Activated T-cell treated with anti-CD3 and anti-CD28 coated beads for 24 hours (primary cell): ENCODE measurements around the gene ZBTB20.

Experiments
- DNase-seq: peaks from one replicate; pipeline ENCODE4 v3.0.0-alpha.2; 2020; ENCODE audit warnings: low read depth

Gene ZBTB20

DNA sequence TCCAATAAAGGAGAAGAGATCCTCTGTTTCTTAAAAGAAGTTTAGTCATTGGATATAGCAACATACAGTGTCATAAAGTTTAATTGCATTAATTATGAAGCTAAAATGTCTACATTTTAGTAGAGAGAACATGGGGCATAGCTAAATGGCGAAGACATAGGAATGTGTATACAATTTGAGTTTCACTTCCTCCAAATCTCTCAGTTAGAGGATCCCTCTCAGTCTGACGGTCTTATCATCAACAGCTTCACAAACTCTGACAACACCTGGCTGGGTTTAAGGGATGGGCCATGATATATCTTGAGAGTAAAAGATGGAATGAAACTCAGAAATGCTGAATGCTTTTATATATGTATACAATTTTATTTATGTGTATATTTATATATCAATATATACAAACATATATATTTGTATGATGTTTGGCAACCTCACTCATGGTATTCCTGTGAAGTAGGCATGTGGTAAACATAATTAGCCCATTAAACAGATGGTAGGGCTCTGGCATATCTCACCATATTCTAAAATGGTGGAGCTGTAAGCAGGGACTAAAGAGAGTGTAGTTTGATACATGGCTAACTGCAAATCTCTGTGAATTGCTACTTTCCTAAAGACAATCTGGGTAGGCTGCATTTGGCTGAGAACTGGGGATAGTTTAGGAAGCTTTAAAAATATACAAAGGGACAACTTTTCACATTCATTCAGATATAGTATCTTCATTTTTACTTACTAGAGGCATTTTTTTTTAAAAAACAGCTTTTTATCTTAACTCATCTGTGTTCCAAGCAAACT is 741.7 kb downstream of the ZBTB20 start:
- no peak for DNase-seq

DNA sequence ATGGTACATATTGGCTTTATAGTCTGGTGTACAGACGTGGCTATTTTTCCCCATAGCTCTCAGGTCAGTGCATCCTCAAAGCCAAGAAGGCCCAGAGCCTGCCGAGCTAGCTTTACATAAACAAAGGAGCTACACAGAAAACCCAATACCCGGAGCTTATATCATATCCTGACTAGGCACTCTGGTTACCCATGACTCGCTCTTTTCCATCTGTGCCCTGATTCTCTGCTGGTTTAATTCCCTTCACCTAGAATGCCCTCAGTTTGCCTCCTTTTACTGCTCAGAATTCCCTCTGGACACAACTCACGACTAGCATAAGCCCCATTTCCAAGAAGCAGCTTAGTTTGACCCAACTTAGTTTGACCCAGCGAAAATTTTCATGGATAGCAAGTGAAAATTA is 742.5 kb downstream of the ZBTB20 start:
- DNase-seq: no peak

DNA sequence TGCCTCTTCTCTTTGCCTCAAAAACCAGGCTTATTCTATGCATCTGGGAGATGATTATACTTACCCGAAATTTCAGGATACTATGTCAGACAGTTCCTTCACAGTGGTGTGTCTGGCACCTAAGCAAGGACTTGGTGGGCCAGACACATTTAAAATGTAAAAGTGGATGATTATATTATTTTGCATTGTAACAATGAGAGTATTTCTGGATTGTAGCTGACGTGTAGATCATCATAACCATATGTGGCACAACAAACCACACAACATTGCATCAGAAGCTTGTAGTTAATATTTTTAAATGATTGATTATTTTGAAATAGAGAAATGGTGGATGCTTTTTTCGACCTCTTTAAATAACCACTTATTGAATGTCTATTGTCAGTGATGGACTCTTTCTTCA is 744.2 kb downstream of the ZBTB20 start:
- DNase-seq: no peak

DNA sequence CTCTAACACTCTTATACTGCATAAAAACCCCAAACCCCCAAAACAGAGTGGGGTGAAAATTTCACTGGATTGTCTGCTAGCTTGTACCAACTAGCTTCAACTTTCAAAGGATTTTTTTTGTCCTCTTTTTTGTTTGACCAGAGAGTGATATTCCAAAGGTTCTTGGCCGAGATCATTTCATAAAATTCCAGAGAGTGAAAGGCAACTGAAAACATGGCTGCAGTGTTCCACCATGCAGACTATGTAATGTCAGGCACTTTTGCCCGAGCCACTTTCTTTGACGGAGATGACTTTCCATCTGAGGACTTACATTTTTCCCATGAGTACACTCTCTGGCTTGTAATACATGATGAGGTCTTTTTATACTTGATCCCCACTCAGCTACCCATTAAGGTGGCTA is 745.7 kb downstream of the ZBTB20 start:
- DNase-seq: no peak

DNA sequence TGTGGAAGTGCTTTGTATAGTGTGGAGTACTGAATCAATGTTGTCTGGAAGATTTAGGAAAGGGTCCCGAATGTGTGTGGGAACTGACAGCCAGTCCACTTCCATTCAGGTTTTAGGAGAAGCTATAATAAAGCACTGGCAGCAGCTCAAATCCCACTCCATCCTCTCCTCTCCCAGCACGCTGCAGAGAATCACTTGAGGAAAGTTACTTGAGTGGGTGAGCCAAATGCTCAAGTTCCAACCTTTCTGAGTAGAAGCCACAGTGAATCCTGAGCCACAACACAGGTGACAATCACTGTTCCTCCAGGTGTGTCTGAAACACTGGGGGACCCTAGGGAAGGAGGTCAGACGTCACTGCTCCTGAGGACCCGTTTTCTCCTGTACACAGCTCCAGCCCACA is 746.7 kb downstream of the ZBTB20 start:
- DNase-seq: no peak

DNA sequence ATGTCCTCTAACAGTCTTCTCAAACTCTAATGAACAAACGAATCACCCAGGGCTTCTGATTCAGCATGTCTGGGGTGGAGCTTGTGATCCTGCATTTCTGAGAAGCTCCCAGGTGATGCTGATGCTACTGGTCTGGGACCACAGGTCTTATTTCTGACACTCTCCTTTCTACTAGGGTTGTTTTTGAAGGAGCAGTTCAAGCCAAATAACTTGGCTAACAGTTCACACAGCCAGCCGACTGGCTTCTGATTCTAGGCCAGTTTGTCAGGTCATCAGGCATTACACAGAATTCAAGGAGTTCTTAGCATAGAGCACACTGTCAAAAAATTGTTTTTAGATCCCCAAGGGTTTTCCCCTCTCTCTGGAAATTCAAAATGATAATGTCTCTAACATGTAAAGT is 752.5 kb downstream of the ZBTB20 start:
- no peak for DNase-seq

DNA sequence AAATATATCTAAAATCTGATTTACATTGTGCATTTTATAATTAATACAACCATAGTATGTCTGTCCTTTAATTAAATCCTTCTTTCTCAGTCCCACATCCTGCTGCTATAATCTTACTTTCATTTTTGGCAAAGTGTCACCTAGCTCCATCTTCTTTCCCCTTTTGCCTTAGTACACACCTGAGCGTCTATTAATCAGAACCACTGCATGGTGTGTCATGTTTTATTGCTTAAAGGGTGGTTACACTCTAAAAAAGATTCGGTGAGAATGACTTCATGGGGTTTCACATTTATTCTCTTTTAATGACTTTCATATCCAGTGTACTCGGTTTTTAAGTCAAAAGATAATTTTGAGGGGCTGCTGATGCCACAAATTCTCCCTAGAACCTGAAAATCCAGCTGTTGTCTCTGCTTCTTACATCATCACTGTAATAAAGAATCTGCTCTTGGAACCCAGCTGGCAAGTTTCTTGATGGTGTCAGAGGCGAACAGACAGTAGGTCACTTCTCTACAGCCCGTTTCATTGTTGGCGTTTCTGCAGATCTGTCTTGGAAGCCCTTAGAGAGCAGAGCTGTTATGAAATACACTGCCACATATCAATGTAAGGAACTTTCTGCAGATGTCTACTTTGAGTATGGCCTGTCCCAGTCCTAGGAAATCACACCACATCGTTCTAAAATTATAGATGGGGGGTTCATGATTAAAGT is 753.6 kb downstream of the ZBTB20 start:
- no peak for DNase-seq

DNA sequence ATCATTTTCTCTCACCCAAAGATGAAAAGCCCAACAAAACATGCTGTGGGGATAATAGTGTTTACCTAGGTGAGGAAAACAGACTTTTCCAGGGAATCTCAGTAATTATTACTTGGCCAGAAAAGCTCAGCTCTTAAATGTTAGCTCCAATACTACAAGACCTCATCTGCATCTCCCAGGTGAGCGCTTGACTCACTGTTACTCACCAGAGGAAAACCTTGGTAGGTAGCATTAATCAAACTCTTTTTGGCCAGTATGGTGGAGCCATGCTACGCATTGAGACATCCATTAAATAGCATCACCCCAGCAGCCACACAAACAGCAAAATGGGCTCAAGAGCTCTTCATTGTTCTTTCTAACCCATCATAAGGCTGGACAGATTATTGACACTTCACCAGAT is 754.3 kb downstream of the ZBTB20 start:
- no peak for DNase-seq

DNA sequence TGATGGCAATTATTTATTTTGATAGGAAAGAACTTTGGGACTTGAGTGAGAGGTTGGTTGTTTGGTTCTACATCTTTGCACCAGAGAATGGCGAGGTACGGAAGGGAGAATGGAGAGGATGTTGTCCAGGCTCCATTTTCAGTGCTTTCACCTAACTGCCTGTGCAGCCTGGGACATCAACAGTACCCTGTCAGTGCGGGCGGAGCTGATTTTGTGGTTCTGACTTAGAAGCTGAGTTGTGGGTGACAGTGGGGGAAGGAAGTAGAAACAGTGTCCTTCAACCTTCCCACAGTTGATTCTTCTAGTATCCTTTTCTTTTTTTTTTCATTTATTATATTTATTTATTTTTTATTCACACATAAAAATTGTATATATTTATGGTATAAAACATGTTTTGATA is 757.9 kb downstream of the ZBTB20 start:
- DNase-seq: no peak

DNA sequence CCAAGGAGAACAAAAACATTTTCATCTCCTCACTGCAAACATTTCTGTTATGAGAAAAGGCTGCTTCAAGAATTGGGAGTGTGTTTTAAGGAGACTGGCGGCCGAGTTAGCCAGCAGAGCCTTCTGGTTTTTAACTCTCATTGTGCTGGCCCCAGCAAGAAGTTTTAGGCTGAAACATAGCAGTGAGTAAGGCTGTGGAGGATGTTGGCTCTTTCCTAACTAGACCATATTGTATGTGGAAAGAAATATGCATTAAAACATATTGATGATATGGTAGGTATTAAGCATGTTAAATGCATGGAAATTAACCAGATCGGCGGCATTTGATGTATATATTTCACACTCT is 762.6 kb downstream of the ZBTB20 start:
- DNase-seq: no peak

DNA sequence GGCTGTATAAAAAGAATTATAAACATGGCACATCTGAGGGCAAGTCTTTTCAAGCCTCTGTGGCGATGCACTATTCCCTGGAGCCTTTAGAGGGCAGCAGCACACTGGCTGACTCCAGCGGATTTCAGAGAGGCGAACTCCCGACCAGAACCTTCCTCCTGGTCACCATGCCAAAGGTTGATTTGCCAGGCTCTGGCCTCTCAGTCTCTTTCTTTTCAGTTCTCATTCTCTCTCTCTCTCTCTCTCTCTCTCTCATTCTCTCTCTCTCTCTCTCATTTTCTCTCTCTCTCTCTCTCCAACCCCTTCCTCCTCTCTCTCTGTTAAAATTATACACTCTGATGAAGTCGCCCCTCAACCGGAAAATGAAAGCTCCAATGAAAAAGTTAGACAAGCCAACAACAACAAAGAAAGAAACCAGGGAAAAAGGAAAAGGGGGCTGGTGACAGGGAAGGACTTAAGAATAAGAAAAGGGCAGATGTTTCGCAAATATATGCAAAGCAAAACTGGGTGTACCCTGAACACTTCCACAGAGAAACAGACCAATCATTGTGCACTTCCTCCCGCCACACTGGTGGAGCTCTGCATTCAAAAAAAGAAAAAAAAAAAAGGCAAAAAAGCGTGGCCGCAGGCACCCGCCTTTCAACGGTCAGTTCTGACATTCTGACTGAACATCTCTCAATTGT is 763.1 kb downstream of the ZBTB20 start:
- DNase-seq: peak; percentile 61

DNA sequence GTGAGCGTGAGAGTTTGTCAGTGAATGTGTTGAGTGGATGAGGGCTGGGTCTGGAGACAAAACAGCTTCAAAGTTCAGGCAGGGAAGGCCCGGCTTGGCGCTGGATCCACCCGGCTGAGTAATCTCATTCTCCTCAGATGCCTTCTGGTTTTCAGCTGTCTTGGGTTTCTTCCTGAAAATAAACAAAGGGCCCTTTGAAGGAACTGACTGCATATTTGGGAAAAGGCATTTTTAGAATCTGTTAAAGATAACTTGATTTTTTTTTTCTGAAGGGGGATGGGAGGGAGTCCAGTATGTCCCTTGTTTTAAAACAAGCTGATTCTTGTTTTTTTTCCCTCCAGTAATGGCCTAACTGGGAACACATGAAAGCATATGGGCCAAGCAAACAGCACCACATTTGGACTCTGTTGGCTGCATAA is 766.8 kb downstream of the ZBTB20 start:
- DNase-seq: no peak

DNA sequence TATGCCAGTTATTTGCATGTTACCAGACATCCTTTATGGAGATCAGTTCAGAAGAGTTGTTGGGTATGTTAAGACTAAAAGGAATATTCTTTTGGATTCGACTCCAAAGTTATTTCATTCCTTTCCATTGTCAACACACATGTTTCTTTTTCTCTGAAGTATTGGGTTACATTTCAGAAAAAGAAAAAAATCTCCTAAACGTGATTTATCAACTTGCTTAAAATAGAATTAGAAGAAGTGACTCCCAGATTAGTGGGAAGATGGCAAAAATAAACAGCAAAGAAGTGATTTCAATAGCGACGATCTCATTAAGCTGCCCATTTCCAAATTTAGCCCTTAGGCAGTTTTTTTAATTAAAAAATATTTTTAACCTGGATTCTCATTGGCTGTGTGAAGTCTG is 767.8 kb downstream of the ZBTB20 start:
- no peak for DNase-seq

DNA sequence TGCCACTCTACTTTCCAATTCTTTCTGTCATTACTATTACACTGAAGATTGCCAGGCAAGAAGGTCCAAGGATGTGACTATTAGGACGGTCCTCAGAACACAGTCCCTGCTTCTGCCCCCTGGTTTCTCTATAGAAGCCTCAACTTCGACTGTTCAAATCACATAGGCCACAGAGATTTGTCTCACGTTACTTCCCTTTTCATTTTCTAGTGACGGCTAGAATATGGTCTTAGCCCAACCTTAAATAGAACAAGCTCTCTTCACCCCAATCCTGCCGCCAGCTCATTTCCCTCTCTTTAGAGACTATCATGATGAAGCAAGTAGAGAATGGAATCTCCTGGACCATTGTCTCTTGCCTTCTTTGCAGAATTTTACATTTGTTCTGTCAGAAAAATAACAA is 768.3 kb downstream of the ZBTB20 start:
- no peak for DNase-seq

DNA sequence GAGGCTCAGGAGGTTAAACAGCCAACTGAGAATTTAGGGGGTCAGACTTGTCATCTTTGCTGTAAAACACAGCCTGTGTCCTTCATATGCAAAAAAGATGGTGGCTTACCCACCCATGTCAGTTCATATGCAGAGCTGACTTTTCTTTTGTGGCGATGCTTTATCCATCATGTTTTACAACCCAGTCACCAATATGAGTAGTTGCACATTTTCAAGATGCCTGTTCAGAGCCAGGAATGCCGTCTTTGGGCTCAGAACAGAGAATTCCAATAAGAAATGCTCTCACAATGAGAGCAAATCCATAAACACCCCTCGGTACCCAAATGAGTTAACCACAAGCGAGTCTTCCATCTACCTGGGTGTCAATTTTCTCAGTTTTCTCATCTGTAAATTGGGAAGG is 769.7 kb downstream of the ZBTB20 start:
- DNase-seq: no peak

DNA sequence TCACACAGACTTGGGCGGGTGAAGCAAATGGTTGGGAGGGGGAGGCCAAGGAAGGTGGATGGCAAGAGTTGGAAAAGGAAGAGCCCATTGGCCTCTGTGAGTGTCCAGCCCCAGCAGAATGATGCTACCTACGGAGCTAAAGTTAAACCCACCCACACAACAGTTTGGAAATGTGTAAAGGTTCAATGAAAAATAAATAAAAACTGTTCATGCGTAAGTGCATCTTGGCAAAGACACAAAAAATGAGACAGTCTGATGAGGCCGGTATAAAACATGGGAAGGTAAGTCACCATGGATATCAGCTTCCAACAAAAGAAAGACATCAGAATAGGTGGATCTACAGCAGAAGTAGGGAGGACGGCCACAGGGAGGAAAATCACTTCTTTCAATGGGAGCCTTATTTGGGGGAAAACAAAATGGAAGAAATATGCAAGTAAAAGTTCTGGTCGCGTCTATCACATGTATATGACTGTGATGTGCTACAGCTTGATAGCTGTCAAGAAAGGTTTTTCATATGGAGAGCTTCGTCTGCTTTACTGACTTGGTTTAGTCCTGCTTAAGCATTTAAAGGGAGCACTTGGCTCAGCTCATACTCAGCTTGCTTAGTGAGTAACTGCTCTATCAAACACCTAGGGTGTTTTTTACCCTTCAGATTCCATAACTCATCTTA is 770.4 kb downstream of the ZBTB20 start:
- no peak for DNase-seq

DNA sequence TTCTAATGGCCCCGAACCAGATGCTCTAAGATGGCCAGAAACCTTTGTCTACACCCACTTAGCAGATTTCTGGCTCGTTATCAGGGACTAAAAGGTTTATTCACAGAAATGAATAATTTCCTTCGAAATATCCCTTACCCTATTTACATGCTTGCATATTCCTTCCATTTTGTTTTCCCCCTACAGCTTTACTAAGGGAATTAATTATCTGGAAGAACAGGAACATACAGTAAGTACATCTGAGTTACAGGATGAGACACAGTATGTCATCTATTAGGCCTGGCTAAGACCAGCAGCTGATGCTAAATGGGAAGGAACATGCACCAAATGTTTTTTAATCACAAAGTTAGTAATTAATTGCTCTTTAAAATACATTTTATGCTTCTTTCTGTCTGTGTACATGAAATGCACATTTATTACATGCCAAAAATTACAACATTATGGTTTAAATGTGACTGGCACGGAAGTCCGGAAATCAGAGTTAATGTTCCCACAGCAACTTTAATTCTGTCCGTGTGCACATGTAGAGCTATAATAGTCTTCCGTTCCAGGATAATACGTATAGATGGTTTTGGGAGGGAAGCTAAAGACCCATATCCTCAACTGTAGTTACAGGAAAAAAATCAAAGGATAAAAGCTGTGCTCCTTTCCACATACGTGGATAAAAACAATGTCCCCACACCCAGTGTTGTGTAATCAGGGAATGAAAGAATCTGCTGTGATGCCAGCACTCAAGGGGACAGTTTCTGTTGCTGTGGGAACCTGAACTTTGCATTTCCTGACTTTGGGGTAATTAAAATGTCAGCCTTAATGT is 771.3 kb downstream of the ZBTB20 start:
- no peak for DNase-seq

DNA sequence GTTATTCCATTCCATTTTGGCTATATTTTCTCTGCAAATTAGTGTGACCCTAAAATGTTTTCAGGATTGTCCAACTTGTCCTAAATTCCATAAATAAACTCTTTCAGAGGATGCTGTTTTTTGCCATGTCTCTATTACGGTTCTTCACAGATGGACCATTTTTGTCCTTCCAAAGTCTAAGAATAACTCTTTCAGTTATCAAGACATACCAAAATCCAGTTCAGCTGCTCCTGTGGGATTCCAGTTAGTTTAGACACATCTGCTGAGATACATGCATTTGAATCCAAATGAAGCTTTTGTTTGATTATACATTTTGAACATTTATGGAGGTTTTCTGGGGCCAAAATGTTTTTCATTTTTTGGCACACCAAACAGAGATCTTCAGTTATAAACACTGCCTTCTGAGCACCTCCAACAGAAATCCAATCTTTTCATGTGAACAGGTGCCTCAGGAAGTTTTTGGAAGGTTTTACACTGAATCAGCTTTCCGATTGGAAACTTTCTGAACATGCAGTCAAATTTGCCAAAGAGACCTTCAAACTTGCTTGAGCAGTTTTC is 772.6 kb downstream of the ZBTB20 start:
- no peak for DNase-seq

DNA sequence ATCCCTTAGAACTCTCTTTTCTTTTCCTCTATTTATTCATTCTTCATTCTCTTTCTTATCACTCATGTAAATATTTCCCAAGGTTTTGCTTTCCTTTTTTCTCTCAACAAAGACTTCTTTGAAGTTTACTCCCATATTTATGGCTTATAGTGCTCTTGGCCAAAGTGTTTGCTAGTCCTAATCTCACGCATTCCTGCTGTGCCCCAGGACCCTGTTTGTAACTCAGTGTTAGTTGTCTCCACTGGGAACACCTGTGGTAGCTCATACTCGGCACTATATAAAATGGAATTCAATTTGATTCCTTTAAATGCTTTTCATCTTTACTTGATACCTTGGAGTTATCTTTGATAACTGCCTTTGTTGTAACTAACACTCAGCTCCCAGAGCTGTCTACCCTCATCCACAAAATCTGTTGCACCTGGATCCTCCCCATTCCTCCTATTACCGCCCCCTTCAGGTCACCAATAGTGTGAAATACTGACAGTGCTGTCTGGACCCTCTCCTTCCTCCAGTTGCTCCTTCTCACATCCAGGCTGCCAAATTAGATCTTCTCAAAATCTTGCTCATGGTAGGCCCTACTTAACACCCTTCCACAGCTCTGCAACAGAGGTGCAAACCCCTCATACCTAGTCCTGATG is 776.4 kb downstream of the ZBTB20 start:
- DNase-seq: no peak

DNA sequence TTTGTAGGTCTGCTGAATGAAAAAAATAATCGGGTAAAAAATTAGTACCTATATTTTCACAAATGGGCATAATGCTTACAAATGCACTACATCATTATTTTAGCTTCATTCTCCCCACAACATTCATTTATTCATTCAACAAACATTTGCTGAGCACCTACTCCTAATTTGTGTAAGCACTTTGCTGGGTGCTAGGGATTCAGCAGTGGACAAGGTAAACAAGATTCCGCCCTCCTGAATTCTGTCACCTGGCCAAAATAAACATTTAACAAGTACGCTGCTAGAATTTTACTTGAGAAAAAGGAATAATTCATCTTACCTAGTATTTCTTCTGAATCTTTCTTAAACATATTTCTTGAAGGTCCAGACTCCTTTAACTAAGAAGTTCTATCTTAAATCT is 781.2 kb downstream of the ZBTB20 start:
- no peak for DNase-seq
